Hepatic stellate cell (primary cell): ENCODE results near the gene IZUMO4.

ENCODE experiments used
- DNase-seq: peaks from one replicate; pipeline ENCODE4 v3.0.0; 2011; ENCODE audit warnings: low spot score

IZUMO4 gene

GRCh38 chr19:2108251-2109016 is 11.7 kb downstream of the IZUMO4 start:
- DNase-seq: no peak

- DNase-seq: no peak
Observed at GRCh38 chr19:2109046-2109864, 12.5 kb downstream of the IZUMO4 start.

GRCh38 chr19:2110822-2111221 is 14.1 kb downstream of the IZUMO4 start:
- DNase-seq: no peak

- no peak for DNase-seq
Observed at GRCh38 chr19:2111425-2111824, 14.7 kb downstream of the IZUMO4 start.

GRCh38 chr19:2111886-2112285 is 15.2 kb downstream of the IZUMO4 start:
- DNase-seq: no peak

GRCh38 chr19:2112516-2113320 is 16.0 kb downstream of the IZUMO4 start:
- DNase-seq: no peak

GRCh38 chr19:2113439-2114211 is 16.9 kb downstream of the IZUMO4 start:
- peak; percentile 41 for DNase-seq

- no peak for DNase-seq
Observed at GRCh38 chr19:2114218-2114617, 17.5 kb downstream of the IZUMO4 start.

- DNase-seq: no peak
Observed at GRCh38 chr19:2114821-2115220, 18.1 kb downstream of the IZUMO4 start.

- no peak for DNase-seq
Observed at GRCh38 chr19:2115324-2115723, 18.6 kb downstream of the IZUMO4 start.

- no peak for DNase-seq
Observed at GRCh38 chr19:2115911-2116426, 19.3 kb downstream of the IZUMO4 start.

- no peak for DNase-seq
Observed at GRCh38 chr19:2116507-2116906, 19.8 kb downstream of the IZUMO4 start.

- DNase-seq: no peak
Observed at GRCh38 chr19:2117215-2117960, 20.7 kb downstream of the IZUMO4 start.

- no peak for DNase-seq
Observed at GRCh38 chr19:2118438-2118837, 21.7 kb downstream of the IZUMO4 start.

- DNase-seq: no peak
Observed at GRCh38 chr19:2119921-2120785, 23.4 kb downstream of the IZUMO4 start.

- no peak for DNase-seq
Observed at GRCh38 chr19:2120821-2121220, 24.1 kb downstream of the IZUMO4 start.

- DNase-seq: no peak
Observed at GRCh38 chr19:2121416-2122051, 24.8 kb downstream of the IZUMO4 start.

GRCh38 chr19:2122251-2122650 is 25.5 kb downstream of the IZUMO4 start:
- no peak for DNase-seq

- DNase-seq: no peak
Observed at GRCh38 chr19:2122982-2123381, 26.3 kb downstream of the IZUMO4 start.
